IMR-90 (cell line): ENCODE results near the gene XPR1. TPM values are rescaled to one million over a fixed set of nuclear protein-coding genes. Genes with fewer than 3 reads are reported as not detected.

ENCODE experiments used
- ATAC-seq: fragments of 200-7000 bp; cut with Tn5 transposase; 2 replicates; pipeline ENCODE4 v1.9.1; 2020; ENCODE audit warnings: low read depth, mild to moderate bottlenecking, moderate library complexity
- BruUV-seq: library from RNA; stranded (reverse); fragments of 400-500 nt; replicated peaks from 2 replicates; lab custom pipeline; 2021; lab: Mats Ljungman, UMichigan
- CTCF ChIA-PET: fragments of 300-600 bp; formaldehyde crosslinking; extraction: SDS; loops from one replicate; lab custom pipeline; 2021; ENCODE audit warnings: antibody characterized with exemption; lab: Yijun Ruan, JAX
- POLR2A ChIA-PET: fragments of 300-600 bp; sonication (Branson Sonifier 250); formaldehyde crosslinking; loops from one replicate; lab custom pipeline; 2022; ENCODE audit warnings: antibody characterized with exemption; ENCODE audit not compliant: unreplicated experiment; lab: Charles Lee
- DNase-seq: peaks from one replicate; pipeline ENCODE4 v3.0.0; 2013
- H2AFZ ChIP-seq: replicated peaks from 2 replicates; pipeline ENCODE3; 2013; ENCODE audit warnings: low read length, mild to moderate bottlenecking; ENCODE audit not compliant: poor library complexity
- H2AK5ac ChIP-seq: 2 replicates; pipeline ENCODE4 v1.6.1; 2013; ENCODE audit warnings: low read depth, low read length, inconsistent platforms
- H2AK9ac ChIP-seq: replicated peaks from 2 replicates; pipeline ENCODE3; 2013; ENCODE audit warnings: mild to moderate bottlenecking, low read depth, low read length, moderate library complexity; ENCODE audit not compliant: poor library complexity
- H2BK120ac ChIP-seq: 2 replicates; pipeline ENCODE4 v1.6.1; 2013; ENCODE audit warnings: low read depth, low read length, inconsistent platforms
- H2BK15ac ChIP-seq: 3 replicates; pipeline ENCODE4 v1.6.1; 2013; ENCODE audit warnings: low read depth, low read length, inconsistent platforms
- H2BK20ac ChIP-seq: 2 replicates; pipeline ENCODE4 v1.6.1; 2013; ENCODE audit warnings: low read depth, mild to moderate bottlenecking, inconsistent platforms, low read length, moderate library complexity
- H2BK5ac ChIP-seq: 2 replicates; pipeline ENCODE4 v1.6.1; 2013; ENCODE audit warnings: mild to moderate bottlenecking, low read depth, low read length, inconsistent platforms; ENCODE audit not compliant: poor library complexity, severe bottlenecking
- H3K14ac ChIP-seq: replicated peaks from 2 replicates; pipeline ENCODE4 v1.6.1; 2013; ENCODE audit warnings: low read depth, low read length, inconsistent platforms
- H3K18ac ChIP-seq: 2 replicates; pipeline ENCODE4 v1.6.1; 2013; ENCODE audit warnings: low read depth, low read length, control low read depth
- H3K23ac ChIP-seq: 2 replicates; pipeline ENCODE4 v1.6.1; 2013; ENCODE audit warnings: low read depth, low read length, inconsistent platforms
- H3K27ac ChIP-seq: 2 replicates; pipeline ENCODE4 v1.5.1; 2013; ENCODE audit warnings: mild to moderate bottlenecking, control low read depth, low read length; ENCODE audit not compliant: insufficient read depth
- H3K27me3 ChIP-seq: 2 replicates; pipeline ENCODE4 v1.6.1; 2013; ENCODE audit warnings: low read length; ENCODE audit not compliant: control insufficient read depth, insufficient read depth
- H3K36me3 ChIP-seq: 2 replicates; pipeline ENCODE4 v1.6.1; 2013; ENCODE audit warnings: low read length, mixed read lengths; ENCODE audit not compliant: control insufficient read depth, insufficient read depth
- H3K4ac ChIP-seq: 2 replicates; pipeline ENCODE4 v1.6.1; 2013; ENCODE audit warnings: low read depth, low read length, inconsistent platforms
- H3K4me1 ChIP-seq: 2 replicates; pipeline ENCODE4 v1.6.1; 2013; ENCODE audit warnings: low read length, mixed read lengths; ENCODE audit not compliant: control insufficient read depth, insufficient read depth
- H3K4me2 ChIP-seq: 2 replicates; pipeline ENCODE4 v1.6.1; 2013; ENCODE audit warnings: low read depth, mild to moderate bottlenecking, control low read depth, low read length, moderate library complexity
- H3K4me3 ChIP-seq: 2 replicates; pipeline ENCODE4 v1.5.1; 2013; ENCODE audit warnings: low read depth, mild to moderate bottlenecking, control low read depth, low read length, moderate library complexity; ENCODE audit not compliant: insufficient read depth
- H3K56ac ChIP-seq: 2 replicates; pipeline ENCODE4 v1.6.1; 2013; ENCODE audit warnings: low read length, inconsistent platforms; ENCODE audit not compliant: insufficient read depth; ENCODE audit errors: extremely low read depth
- H3K79me1 ChIP-seq, 2 experiments: 2 replicates each; pipeline ENCODE4 v1.6.1; 2013; ENCODE audit warnings: low read length in 2 of 2, inconsistent platforms in 1 of 2, low read depth in 1 of 2
- H3K9ac ChIP-seq: 2 replicates; pipeline ENCODE4 v1.6.1; 2013; ENCODE audit warnings: low read depth, low read length, control low read depth
- H3K9me1 ChIP-seq: 2 replicates; pipeline ENCODE4 v1.6.1; 2013; ENCODE audit warnings: low read length, inconsistent platforms; ENCODE audit not compliant: insufficient read depth
- H3K9me3 ChIP-seq: 2 replicates; pipeline ENCODE4 v1.6.1; 2013; ENCODE audit warnings: low read length; ENCODE audit not compliant: control insufficient read depth, insufficient read depth
- H4K20me1 ChIP-seq: 2 replicates; pipeline ENCODE4 v1.6.1; 2013; ENCODE audit warnings: low read length, inconsistent platforms; ENCODE audit not compliant: insufficient read depth
- H4K5ac ChIP-seq: 2 replicates; pipeline ENCODE4 v1.6.1; 2013; ENCODE audit warnings: mild to moderate bottlenecking, low read depth, low read length, control low read depth
- H4K8ac ChIP-seq, 2 experiments: 2 replicates each; pipeline ENCODE4 v1.6.1; 2013; ENCODE audit warnings: low read depth in 2 of 2, low read length in 2 of 2, control low read depth in 1 of 2, inconsistent platforms in 1 of 2
- H4K91ac ChIP-seq: 2 replicates; pipeline ENCODE4 v1.6.1; 2013; ENCODE audit warnings: low read depth, low read length, inconsistent platforms; ENCODE audit not compliant: insufficient read depth
- CEBPB ChIP-seq: IDR thresholded peaks from 2 replicates; pipeline ENCODE4 v1.6.1; 2012; ENCODE audit warnings: low read depth, low read length, improper control_type of control experiment
- CHD1 ChIP-seq: IDR thresholded peaks from 2 replicates; pipeline ENCODE4 v1.6.1; 2012; ENCODE audit warnings: low read depth, low read length, improper control_type of control experiment
- CTCF ChIP-seq: conservative IDR thresholded peaks from 2 replicates; pipeline ENCODE4 v1.5.1; 2012; ENCODE audit warnings: mild to moderate bottlenecking, low read depth, low read length, improper control_type of control experiment
- MAZ ChIP-seq: IDR thresholded peaks from 2 replicates; pipeline ENCODE4 v1.6.1; 2012; ENCODE audit warnings: low read depth, mild to moderate bottlenecking, low read length, improper control_type of control experiment, moderate library complexity, borderline replicate concordance
- MXI1 ChIP-seq: IDR thresholded peaks from 2 replicates; pipeline ENCODE4 v1.6.1; 2012; ENCODE audit warnings: low read depth, mild to moderate bottlenecking, low read length, moderate library complexity, borderline replicate concordance
- NFE2L2 ChIP-seq: fragments of 150-350 bp; IDR thresholded peaks from 2 replicates; pipeline ENCODE4 v1.6.1; 2016; ENCODE audit warnings: low read depth, mild to moderate bottlenecking, low read length
- POLR2A ChIP-seq: IDR thresholded peaks from 2 replicates; pipeline ENCODE4 v1.6.1; 2012; ENCODE audit warnings: mild to moderate bottlenecking, low read depth, low read length
- RAD21 ChIP-seq: IDR thresholded peaks from 2 replicates; pipeline ENCODE4 v1.6.1; 2012; ENCODE audit warnings: low read length, improper control_type of control experiment
- RCOR1 ChIP-seq: IDR thresholded peaks from 2 replicates; pipeline ENCODE4 v1.6.1; 2012; ENCODE audit warnings: mild to moderate bottlenecking, low read length, improper control_type of control experiment; ENCODE audit not compliant: insufficient replicate concordance
- RFX5 ChIP-seq: IDR thresholded peaks from 2 replicates; pipeline ENCODE4 v1.8.0; 2012; ENCODE audit warnings: low read depth, mild to moderate bottlenecking, low read length, moderate library complexity
- SMC3 ChIP-seq: fragments of 150-350 bp; IDR thresholded peaks from 2 replicates; pipeline ENCODE4 v1.6.1; 2016; ENCODE audit warnings: low read depth, mild to moderate bottlenecking, antibody characterized with exemption, low read length, moderate library complexity
- WGBS, 2 experiments: methylation state at CpG; one replicate each; pipeline versions ENCODE4 v1.1.5 to v1.1.7; 2013; ENCODE audit warnings: missing lambda C conversion rate in 2 of 2; ENCODE audit not compliant: insufficient read length in 1 of 2; ENCODE audit errors: extremely low coverage in 2 of 2; 5-methylcytosine and 5-hydroxymethylcytosine counted together
- dilution Hi-C: fragments of 300-500 bp; cut with HindIII; formaldehyde crosslinking; loops from one replicate; pipeline ENCODE4 v1.14.3; 2018; ENCODE audit warnings: low sequenced_read_pairs; ENCODE audit not compliant: unreplicated experiment
- in situ Hi-C: fragments of 300-500 bp; cut with MboI; formaldehyde crosslinking; loops from 3 replicates; pipeline ENCODE4 v1.14.3; 2019; ENCODE audit warnings: low sequenced_read_pairs, inconsistent platforms, mixed read lengths
- intact Hi-C: fragments of 100-400 bp; cut with micrococcal nuclease; formaldehyde crosslinking; loops from 2 replicates; pipeline ENCODE4 v1.10.0; 2022
- polyA plus RNA-seq, 3 experiments: library from polyadenylated mRNA; depleted of rRNA; stranded (reverse); fragments of >200 nt; gene quantifications; 2 replicates each; pipeline ENCODE4 v1.2.3, GENCODE V29; 2012; ENCODE audit warnings: low replicate concordance in 1 of 3
- total RNA-seq: library from RNA; depleted of rRNA; stranded (reverse); fragments of >200 nt; gene quantifications from 2 replicates; pipeline ENCODE4 v1.2.3, GENCODE V29; 2012

XPR1 gene
- total and polyA plus RNA-seq, 2 of the 4 experiments (the other 2 are of a cell fraction): 11.8 to 25.1 TPM

- no peak overlapping the region for H3K27ac ChIP-seq
- H3K4ac ChIP-seq: no peak overlapping the region
- no peaks in the 10 kb centered on the region for H3K79me1 ChIP-seq
- dilution Hi-C loops (no loop called here), in situ Hi-C loops (no loop called here), intact Hi-C loops (no loop called here)
- H3K36me3 ChIP-seq: no peaks in the 10 kb centered on the region
- no peaks in the 10 kb centered on the region for H4K20me1 ChIP-seq
- BruUV-seq: no TSS peak
- H2BK20ac ChIP-seq: no peak overlapping the region
- H2BK120ac ChIP-seq: no peak overlapping the region
- ATAC-seq: no peak
- CTCF ChIA-PET: no interaction called here
- H3K27me3 ChIP-seq: no peaks in the 10 kb centered on the region
- H3K9ac ChIP-seq: no peak overlapping the region
- H4K5ac ChIP-seq: no peak overlapping the region
- H2BK5ac ChIP-seq: no peak overlapping the region
- no peak for DNase-seq
- H4K91ac ChIP-seq: no peak overlapping the region
- H3K4me1 ChIP-seq: no peaks in the 10 kb centered on the region
- no peak overlapping the region for H2AK9ac ChIP-seq
- 80% methylated on average over 2 of the region's 6 CpGs; no CpG with 5 or more reads in 1 of the 2 experiments for WGBS, 2 experiments
- H3K9me3 ChIP-seq: no peaks in the 10 kb centered on the region
- no peak overlapping the region for H3K14ac ChIP-seq
- no peak overlapping the region for H4K8ac ChIP-seq
- peak overlapping the region; percentile 26 for H2AFZ ChIP-seq
- POLR2A ChIA-PET: no interaction called here
- no peak overlapping the region for H2BK15ac ChIP-seq
- no peak overlapping the region for H3K18ac ChIP-seq
- no peak overlapping the region for H3K4me2 ChIP-seq
- H3K4me3 ChIP-seq: no peak overlapping the region
- no peak overlapping the region for H2AK5ac ChIP-seq
- no peak for TF ChIP-seq MAZ
- TF ChIP-seq RCOR1: no peak
- TF ChIP-seq SMC3: no peak
- no peak for TF ChIP-seq CTCF
- no peak for TF ChIP-seq RFX5
- TF ChIP-seq RAD21: no peak
- TF ChIP-seq CHD1: no peak
- TF ChIP-seq MXI1: no peak
- TF ChIP-seq NFE2L2: no peak
- TF ChIP-seq POLR2A: no peak
- TF ChIP-seq CEBPB: no peak
- no peak overlapping the region for H3K56ac ChIP-seq
- H3K23ac ChIP-seq: no peak overlapping the region
- H3K9me1 ChIP-seq: no peaks in the 10 kb centered on the region
These were observed 28.5 kb upstream of the XPR1 start for GRCh38 chr1:180603223-180603849.
